GM18499 (cell line): ENCODE measurements around the gene PHTF2.
"Not testable (repeated sequence)": the region's sequence is repeated elsewhere in the genome, so short reads cannot be mapped to it uniquely, and the experiment has no call there.

Source experiments
- ATAC-seq: cut with Tn5 transposase; IDR thresholded peaks from one replicate; pipeline ENCODE4 v1.9.1; 2021; ENCODE audit warnings: moderate number of reproducible peaks; ENCODE audit not compliant: insufficient read depth, unreplicated experiment

Gene PHTF2

DNA sequence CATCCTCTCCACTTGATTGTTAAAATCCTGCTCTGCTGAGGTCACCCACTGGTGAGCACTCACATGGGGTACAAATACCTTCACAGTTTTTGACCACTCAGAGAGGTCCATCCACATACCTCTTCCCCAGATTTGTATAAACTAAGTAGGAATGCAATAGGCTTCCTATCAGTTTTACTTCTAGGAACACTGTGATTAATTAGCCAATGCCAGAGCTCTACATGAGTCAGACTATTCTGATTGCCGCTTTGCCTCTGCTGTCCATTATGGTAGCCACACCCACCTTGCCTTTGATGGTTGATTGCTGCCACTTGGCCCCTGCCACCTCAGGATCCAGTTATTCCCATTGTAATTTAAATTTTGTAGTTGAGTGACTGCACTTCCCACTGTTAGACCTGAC is 73.7 kb downstream of the PHTF2 start:
- ATAC-seq, result not testable (repeated sequence)

DNA sequence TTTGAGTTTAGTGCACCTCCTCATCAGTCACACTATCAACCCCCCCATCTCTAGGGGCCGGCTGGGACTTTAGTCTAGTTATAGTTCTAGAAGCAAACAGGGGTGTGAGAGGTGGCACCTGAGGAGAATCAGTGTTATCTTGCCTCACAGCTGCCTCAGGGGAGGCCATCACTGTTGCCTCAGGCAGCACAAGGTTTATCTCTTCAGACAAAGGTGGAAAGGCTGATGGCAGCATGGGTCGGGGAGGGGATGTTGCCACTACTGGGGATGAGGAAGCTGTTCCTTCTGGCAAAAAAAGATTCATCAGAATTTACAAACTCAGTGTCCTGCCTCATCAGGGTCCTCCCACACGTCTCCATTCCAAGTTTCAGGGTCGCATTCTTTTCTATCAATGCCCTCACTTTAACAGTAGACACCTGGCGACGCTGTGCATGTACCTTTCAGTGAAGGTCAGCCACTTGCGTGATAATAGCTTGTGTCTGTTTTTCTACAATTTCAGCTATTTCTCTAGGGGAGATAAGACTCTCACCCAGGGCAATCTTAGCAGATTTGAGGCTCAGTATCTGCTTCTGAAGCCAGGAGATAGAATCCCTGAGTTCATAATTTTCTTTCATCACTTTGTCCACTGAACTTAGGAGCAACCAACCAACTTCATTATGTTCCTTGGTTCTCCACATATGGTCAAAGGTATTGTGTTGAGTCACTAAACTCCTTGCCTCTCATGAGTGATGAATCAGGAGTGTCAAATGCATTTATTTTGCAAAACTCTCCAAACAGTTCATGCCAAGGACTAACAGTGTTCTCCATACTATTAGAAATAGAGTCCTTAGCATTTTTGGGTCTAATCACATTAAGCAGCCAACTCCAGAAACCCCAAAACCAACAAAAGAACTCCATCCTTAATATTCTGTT is 75.1 kb downstream of the PHTF2 start:
- not testable (repeated sequence) for ATAC-seq

DNA sequence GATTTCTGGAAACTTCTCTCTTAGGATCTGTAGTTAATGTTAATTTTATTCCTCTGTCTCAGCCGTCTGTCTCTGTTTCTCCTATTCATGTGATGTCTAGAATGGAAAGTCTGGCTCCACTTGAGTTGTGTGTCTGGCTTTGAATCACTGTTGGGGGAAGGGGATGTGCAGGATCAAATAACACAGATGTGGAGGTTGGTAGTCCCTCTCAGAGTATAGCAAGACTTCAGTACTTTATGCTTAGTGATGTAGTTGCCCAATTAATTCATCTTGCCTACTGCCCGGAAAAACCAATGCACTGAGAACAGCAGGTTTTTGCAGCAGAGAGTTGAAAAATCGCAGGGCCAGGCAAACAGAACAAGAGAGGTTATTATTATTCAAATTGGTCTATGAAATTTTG is 79.2 kb downstream of the PHTF2 start:
- ATAC-seq, result no peak

DNA sequence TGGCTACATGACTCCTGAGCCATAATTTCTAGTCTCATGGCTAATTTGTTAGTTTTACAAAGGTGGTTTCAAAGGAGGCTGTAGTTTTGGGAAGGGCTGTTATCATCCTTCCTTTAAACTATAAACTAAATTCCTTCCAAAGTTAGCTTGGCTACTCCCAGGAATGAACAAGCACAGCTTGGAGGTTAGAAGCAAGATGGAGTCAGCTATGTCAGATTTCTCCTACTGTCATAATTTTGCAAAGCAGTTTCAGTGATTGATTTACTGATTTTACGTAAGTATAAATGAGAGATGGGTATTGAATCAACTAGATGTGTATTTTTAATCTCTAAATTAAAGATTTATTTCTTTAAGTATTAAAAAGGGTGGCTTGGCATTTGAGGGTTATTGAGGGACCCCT is 79.9 kb downstream of the PHTF2 start:
- ATAC-seq, result no peak

DNA sequence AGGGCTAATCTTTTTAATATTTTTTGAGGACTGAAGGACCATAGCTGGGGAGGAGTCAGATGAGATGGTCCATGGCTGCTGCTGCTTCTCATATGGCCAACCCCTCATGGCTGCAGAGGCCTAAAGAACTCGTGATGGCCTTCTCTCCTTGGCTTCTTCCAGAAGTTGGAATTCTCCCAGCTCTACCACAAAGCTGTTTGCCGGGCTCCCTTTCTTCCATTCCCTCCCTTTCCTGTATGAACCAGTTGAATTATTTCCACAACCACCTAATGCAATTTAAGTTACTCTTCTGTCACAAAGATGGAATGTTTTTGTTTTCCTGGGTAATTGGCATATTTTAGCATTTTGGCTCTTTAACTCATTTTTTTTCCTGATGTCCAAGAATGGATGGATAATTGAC is 80.7 kb downstream of the PHTF2 start:
- ATAC-seq, result no peak

DNA sequence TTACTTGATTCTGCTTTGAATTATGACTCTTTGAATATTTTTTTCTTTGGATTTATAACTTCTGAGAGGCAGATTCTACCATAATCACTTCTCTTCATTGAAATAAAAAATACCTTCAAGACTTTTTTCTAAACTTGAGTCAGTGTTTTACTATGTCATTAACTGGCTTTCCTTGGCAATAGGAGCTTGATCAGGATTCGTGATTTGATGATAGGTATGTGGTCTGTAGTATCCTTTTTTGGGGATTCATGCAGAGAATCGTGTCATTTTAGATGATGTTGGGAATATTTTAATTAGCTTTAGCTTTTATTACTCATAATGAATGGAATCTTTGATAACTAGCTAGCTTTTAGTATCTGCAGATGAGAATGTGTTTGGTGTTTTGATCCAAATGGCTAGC is 83.3 kb downstream of the PHTF2 start:
- no peak for ATAC-seq

DNA sequence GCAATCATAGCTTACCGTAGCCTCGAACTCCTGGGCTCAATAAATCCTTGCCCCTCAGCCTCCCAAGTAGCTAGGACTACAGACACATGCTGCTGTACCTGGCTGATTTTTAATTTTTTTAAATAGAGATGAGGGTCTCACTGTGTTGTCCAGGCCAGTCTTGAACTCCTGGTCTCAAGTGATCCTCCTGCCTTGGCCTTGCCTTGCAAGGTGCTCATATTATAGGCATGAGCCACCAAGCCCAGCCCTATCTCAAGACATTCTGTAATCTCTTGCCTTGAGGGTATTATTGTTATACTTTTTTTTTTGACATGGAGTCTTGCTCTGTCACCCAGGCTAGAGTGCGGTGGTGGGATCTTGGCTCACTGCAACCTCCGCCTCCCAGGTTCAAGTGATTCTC is 86.6 kb downstream of the PHTF2 start:
- ATAC-seq, result no peak

DNA sequence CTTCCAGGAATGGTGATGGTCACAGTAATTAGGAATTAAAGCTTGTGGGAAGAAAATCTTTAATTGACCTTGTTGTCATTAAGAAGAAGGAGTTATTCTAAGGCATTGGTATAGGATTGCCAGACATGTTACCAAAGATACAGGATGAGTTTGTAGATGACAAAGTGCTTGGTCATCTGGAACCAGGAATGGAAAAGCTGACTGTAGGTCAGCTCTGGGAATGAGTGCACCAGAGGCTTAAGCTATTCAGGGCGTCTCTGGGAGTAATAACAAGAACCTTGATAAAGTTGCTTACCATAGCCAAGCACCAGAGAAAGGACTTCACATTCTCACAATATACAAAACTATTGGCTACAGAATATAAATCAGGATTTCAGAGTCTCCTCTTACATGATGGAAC is 89.0 kb downstream of the PHTF2 start:
- ATAC-seq, result no peak

DNA sequence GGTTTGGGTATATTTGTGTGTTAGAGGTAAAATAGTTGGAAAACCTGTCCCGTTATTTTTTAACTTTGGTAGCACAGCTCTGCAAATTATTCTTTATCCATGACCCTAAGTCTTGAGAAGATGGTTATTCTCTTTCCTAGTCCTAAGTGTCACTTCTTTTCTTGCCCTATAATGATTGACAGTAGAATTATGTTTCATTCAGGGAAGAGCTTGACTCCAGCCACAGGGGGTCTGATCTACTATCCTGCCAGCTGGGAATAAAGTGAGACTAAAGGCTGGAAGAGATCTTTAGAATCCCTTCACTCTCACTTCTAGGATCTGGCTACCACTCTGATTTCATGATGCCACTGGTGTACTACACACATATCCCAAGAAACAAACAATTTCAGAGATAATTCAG is 90.4 kb downstream of the PHTF2 start:
- ATAC-seq, result no peak

DNA sequence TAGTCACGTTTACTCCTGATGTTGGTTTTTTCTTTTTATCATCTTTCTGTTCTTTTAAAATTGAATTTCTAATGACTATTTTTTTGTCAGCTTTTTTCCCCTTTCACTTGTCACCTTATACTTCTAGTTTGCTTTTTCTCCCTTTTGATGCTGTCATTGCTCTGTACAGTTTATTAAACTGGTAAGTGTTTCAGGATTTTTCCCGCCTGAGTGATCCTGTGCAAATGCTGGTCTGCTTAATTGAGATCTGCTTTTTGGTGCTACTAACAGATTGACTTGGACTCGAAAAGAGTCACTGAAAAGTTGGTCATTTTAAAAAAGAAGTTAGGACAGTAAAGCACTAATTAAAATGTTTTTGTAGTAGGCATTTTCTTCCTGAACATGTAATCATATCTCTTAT is 95.2 kb downstream of the PHTF2 start:
- no peak for ATAC-seq

DNA sequence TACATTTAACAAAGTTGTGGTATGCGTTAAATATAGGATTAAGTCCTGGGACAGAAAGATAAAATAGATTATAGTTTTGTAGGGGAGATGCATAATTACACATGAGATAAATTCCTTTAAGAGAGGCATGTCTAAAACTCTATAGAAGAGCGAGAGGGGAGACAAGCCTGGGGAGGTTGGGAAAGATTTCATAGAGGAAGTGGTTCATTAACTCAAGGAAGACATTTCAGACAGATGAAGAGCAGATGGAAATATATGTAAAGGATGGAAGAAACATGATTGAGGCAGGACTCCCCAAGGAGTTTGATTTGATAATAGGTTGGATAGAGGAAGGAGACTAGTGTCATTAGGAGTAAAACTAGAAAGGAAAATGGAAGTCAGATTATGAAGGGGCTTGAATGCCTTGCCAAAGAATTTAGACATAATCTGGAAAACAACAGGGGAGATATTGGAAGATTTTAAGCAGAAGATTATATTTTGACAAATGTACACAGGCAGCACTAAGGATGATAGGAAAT is 96.1 kb downstream of the PHTF2 start:
- no peak for ATAC-seq

DNA sequence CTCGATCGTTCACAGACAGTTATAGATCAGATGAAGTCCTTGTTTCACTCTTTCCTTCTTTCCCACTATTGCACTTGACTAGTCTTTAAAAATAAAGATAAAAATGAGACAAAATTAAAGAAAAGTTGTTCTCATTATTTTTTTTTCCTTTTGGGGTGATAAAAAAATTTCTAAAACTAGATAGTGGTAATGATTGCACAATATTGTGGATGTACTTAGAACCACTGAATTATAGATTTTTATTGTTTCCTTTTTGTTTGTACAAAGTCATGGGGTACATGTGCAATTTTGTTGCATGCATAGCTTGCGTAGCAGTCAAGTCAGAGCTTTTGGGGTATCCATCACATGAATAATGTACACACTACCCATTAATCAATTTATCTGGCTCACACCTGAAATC is 97.3 kb downstream of the PHTF2 start:
- no peak for ATAC-seq

DNA sequence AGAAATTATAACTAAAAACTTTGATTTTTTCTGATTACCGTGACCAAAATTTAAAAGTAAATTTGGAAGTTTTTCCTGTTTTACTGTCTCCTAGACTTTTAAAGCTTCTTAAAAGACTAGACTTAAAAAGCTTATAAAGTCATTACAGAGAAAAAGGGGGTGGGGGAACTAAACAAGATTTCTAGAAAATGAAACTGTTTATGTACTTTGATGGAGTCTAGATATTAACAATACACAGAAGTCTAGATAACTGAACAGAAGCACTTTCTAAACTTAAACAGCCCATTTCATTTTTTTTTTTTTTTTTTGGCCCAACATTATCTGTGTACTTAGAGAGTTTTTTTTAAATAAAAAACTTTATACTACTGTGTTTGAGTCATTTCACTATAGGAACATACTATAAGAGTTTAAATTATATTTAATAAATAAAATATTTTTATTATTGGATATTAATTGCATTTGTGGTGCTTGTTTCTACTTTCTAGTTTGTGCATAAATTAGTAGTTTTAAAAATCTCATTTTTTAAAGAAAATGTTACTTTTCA is 98.5 kb downstream of the PHTF2 start:
- ATAC-seq, result no peak

DNA sequence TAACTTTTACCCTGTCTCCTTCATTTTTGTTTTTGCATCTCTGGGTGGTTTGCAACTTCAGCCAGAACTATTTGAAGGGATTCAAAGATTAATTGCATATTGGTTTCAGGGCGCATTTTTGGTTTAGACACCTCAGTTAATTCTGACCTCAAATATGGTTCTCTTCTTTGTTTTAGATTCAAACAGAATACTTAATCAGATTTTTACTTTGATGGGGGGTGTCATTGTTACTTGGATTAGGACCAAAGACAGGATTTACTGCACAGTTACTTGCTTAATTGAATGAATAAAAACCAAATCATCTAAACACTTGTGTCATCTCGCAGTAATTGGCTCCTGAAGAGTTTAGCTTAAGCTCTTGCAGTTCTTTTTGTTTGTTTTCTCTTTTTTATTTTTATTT is 100.9 kb downstream of the PHTF2 start:
- ATAC-seq, result no peak

DNA sequence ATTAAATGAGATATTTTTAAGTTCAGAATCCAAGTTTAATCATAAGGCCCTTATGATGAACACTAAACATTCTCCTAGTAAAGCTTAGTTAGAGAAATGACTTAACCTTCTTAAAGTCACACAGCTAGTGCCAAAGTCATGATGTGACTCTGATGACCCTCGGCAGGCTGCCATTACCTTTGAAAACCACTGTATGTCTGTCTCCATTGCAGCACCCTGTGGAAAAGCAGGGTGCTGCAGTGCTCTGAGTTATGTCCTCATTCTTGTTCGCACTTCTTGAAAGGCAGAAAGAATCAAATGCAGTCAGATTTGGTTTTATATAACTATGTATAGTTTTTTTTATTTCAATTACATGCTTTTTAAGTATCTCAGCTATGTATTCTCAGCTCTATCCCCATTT is 105.0 kb downstream of the PHTF2 start:
- no peak for ATAC-seq

DNA sequence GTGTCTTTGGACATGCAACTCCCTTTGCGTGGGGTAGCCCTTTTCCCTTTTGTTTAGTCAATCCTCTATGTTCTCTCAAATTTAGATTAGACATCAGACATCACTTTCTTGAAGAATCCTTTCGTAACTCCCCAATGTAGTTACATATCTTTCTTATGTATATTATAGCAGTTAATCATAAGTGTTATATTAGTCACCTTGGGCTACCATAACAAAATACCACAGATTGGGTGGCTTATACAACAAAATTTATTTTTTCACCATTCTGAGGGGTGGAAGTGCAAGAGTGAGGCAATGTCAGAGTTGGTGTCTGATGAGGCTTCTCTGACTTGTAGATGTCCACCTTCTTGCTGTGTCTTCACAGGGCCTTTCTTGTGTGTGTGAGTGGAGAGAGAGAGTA is 105.7 kb downstream of the PHTF2 start:
- ATAC-seq, result no peak

DNA sequence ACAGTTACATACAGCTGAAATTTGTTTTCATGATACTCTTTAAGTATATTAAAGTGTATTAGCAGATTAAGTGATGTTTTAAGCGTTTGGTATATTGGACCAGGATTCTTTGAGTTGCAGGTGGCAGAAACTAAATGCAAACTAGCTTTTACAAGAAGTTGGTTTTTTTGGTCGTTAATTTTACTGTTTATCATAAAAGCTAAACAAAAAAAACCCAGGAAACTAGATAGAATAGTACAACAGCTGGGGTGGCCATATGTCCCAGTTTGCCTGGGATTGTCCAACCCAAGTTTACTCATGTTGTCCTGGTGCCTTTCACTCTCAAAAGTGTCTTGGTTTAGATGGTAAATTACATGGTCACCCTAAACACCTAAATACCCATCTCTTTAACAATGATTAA is 108.7 kb downstream of the PHTF2 start:
- no peak for ATAC-seq

DNA sequence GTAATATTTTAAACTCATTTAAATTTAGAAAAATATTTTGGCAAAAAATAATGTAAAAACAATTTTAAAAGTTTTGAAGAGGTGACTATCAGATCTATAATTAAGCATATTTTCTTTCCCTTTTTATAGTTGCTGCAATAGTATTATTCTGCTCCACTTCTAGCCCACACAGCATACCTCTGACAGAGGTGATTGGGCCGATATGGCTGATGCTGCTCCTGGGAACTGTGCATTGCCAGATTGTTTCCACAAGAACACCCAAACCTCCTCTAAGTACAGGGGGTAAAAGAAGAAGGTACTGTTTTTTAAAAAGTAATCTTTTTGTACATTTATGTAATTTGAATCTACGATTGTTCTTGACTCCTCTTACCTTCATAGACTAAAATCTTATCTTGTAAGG is 110.1 kb downstream of the PHTF2 start:
- ATAC-seq, result no peak

DNA sequence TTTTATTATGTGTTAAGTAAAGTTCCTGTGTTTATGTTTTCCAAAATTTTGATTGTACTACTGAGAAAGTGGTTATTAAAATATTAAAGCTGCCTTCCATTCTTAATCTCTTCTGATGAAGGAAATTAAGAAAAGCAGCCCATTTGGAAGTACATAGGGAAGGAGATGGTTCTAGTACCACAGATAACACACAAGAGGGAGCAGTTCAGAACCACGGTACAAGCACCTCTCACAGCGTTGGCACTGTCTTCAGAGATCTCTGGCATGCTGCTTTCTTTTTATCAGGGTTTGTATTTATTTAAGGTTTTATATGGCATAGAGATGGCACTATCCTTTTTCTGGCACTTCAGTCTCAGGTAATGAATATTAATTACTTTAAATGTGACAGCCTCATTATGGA is 111.6 kb downstream of the PHTF2 start:
- no peak for ATAC-seq

DNA sequence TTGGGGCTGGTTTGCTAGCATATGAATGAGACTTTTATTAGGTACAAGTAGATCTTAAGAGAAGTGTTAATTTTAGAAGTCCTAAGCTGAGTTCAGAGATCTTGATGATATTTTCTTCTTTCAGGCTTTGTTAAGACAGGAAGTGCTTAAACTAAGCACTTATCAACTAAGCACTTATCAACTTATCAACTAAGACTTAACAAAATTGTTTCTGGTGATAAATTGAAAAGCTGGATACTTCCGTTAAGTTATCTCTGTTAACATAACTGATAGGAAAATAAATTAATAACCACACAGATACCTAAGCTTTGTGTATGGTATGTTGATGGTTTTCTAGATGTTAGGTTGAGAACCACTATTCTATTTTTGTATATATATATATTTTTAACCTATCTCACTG is 113.7 kb downstream of the PHTF2 start:
- ATAC-seq, result no peak

DNA sequence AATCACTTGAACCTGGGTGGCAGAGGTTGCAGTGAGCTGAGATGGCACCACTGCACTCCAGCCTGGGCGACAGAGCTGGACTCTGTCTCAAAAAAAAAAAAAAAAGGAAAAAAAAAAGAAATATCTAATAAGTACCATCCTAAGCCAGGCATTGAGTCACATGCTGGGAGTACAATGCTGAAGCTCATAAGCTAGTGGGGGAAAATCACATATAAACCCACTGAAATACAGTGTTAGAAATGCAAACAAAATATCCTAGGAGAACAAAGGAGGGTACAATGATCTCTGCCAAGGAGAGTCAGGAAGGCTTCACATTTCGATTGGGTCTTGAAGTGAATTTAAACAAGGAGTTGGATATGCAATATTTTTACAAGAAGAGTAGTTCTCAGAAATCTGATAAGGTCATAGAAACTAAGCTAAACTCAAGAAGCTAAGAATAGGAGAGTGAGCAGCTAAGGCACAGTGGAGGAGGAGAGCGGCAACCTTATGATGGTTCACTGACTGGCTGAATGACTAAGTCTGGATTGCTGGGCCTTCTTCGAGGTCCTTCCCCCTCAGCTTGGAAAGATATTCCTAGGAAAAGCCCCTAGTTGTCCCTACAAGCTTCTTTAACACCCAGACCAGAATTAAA is 115.5 kb downstream of the PHTF2 start:
- ATAC-seq, result no peak
